K562 (cell line): ENCODE data around the gene TRIP12. TPM values are rescaled to one million over a fixed set of nuclear protein-coding genes. Genes with fewer than 3 reads are reported as not detected.

Source experiments
- ATAC-seq: fragments of 200-7000 bp; cut with Tn5 transposase; 3 replicates; pipeline ENCODE4 v1.9.1; 2020; ENCODE audit warnings: moderate library complexity
- BruUV-seq: library from RNA; stranded (reverse); fragments of 400-500 nt; replicated peaks from 2 replicates; lab custom pipeline; 2021; lab: Mats Ljungman, UMichigan
- CTCF ChIA-PET: fragments of 300-600 bp; formaldehyde crosslinking; extraction: SDS; loops from one replicate; lab custom pipeline; 2021; ENCODE audit warnings: low intra/inter-chr PET ratio; lab: Yijun Ruan, JAX
- POLR2A ChIA-PET: fragments of 300-600, 350-650 bp; sonication (Branson Sonifier 250); formaldehyde crosslinking; extraction: SDS; loops from one replicate; lab custom pipeline; 2021; ENCODE audit warnings: antibody characterized with exemption, inconsistent platforms; lab: Yijun Ruan, JAX
- DNase-seq, 4 experiments: peaks; one replicate each; pipeline versions ENCODE4 v3.0.0 to v3.0.0-alpha.2; 2011 to 2018; ENCODE audit warnings: low spot score in 3 of 4, mixed read lengths in 3 of 4; ENCODE audit errors: extremely low read depth in 1 of 4
- FAIRE-seq: peaks from 2 replicates; lab custom pipeline; 2011; peaks lifted over from hg19 to GRCh38; lab: Jason Lieb, UNC
- H2AFZ ChIP-seq: 2 replicates; pipeline ENCODE4 v1.6.0; 2011; ENCODE audit warnings: low read depth, low read length, control low read depth, inconsistent platforms
- H3K27ac ChIP-seq: fragments of 200-600 bp; 3 replicates; pipeline ENCODE4 v1.8.0; 2011; ENCODE audit warnings: low read depth, mild to moderate bottlenecking, control low read depth, inconsistent platforms, low read length, moderate library complexity, mixed read lengths; ENCODE audit errors: extremely low read depth
- H3K27me3 ChIP-seq, 2 experiments: fragments of 300-600 bp in 1 of 2; 2 replicates in 1 of 2; 3 replicates in 1 of 2; pipeline versions ENCODE4 v1.6.0 to v1.8.0; 2011; ENCODE audit warnings: inconsistent platforms in 2 of 2, low read length in 2 of 2, mild to moderate bottlenecking in 1 of 2, mixed read lengths in 1 of 2, moderate library complexity in 1 of 2; ENCODE audit not compliant: control insufficient read depth in 2 of 2, insufficient read depth in 2 of 2
- H3K36me3 ChIP-seq: fragments of 300-600 bp; 3 replicates; pipeline ENCODE4 v1.8.0; 2011; ENCODE audit warnings: mild to moderate bottlenecking, low read length, inconsistent platforms; ENCODE audit not compliant: control insufficient read depth, insufficient read depth
- H3K4me1 ChIP-seq, 2 experiments: fragments of 200-600 bp in 1 of 2; replicated peaks in 1 of 2; 2 replicates in 1 of 2; 3 replicates in 1 of 2; pipeline versions ENCODE4 v1.5.1 to v1.8.0; 2011; ENCODE audit warnings: inconsistent platforms in 2 of 2, low read length in 2 of 2, mild to moderate bottlenecking in 1 of 2, mixed read lengths in 1 of 2, moderate library complexity in 1 of 2; ENCODE audit not compliant: control insufficient read depth in 2 of 2, insufficient read depth in 2 of 2
- H3K4me2 ChIP-seq: 2 replicates; pipeline ENCODE4 v1.6.1; 2011; ENCODE audit warnings: low read length, control low read depth, inconsistent platforms, mixed read lengths; ENCODE audit not compliant: insufficient read depth
- H3K4me3 ChIP-seq: fragments of 200-600 bp; sonication (generic), shearing (Covaris generic); 2 replicates; pipeline ENCODE4 v1.5.1; 2016; ENCODE audit warnings: control low read depth, inconsistent platforms
- H3K79me2 ChIP-seq: fragments of 200-600 bp; 3 replicates; pipeline ENCODE4 v1.8.0; 2011; ENCODE audit warnings: low read length, inconsistent platforms; ENCODE audit not compliant: control insufficient read depth, insufficient read depth
- H3K9ac ChIP-seq, 2 experiments: 2 replicates each; pipeline versions ENCODE4 v1.6.0 to v1.6.1; 2011; ENCODE audit warnings: low read depth in 2 of 2, low read length in 2 of 2, control low read depth in 1 of 2, inconsistent platforms in 1 of 2, mild to moderate bottlenecking in 1 of 2, mixed read lengths in 1 of 2; ENCODE audit not compliant: insufficient read depth in 1 of 2
- H3K9me1 ChIP-seq: one replicate; pipeline ENCODE4 v1.6.0; 2011; ENCODE audit warnings: inconsistent platforms, mild to moderate bottlenecking, low read length, moderate library complexity; ENCODE audit not compliant: control insufficient read depth, insufficient read depth
- H3K9me3 ChIP-seq: replicated peaks from 2 replicates; pipeline ENCODE4 v1.5.1; 2011; ENCODE audit warnings: low read depth, low read length, inconsistent platforms; ENCODE audit not compliant: control insufficient read depth, insufficient read depth
- H4K20me1 ChIP-seq: replicated peaks from 2 replicates; pipeline ENCODE4 v1.6.1; 2011; ENCODE audit warnings: low read length, inconsistent platforms, mixed read lengths; ENCODE audit not compliant: control insufficient read depth, insufficient read depth
- ARID1B ChIP-seq: fragments of 450-650 bp; IDR thresholded peaks from 2 replicates; pipeline ENCODE4 v1.6.1; 2016; ENCODE audit warnings: antibody characterized with exemption, mild to moderate bottlenecking, inconsistent platforms
- CBFA2T3 ChIP-seq: fragments of 450-650 bp; IDR thresholded peaks from 2 replicates; pipeline ENCODE4 v1.6.1; 2017
- CBX3 ChIP-seq, 2 experiments: IDR thresholded peaks; 1 replicate in 1 of 2; 2 replicates in 1 of 2; pipeline ENCODE4 v1.6.1; 2012; ENCODE audit warnings: inconsistent platforms in 2 of 2, low read length in 2 of 2, borderline replicate concordance in 1 of 2, control low read depth in 1 of 2
- COPS2 ChIP-seq: fragments of 450-650 bp; conservative IDR thresholded peaks from 2 replicates; pipeline ENCODE4 v1.6.1; 2016; ENCODE audit warnings: mild to moderate bottlenecking, moderate library complexity
- DPF2 ChIP-seq: fragments of 450-650 bp; IDR thresholded peaks from 2 replicates; pipeline ENCODE4 v1.6.1; 2016
- ELF1 ChIP-seq: fragments of 200-800 bp; sonication (Bioruptor generic); IDR thresholded peaks from 2 replicates; pipeline ENCODE4 v1.6.1; 2016; ENCODE audit warnings: missing genetic modification characterization, missing compliant biosample characterization
- ETV6 ChIP-seq, 3 experiments: fragments of 150-350 bp in 1 of 3; sonication (generic) in 1 of 3; formaldehyde crosslinking in 1 of 3; IDR thresholded peaks; 2 replicates each; pipeline versions ENCODE4 v1.6.1 to v1.8.0; 2014 to 2022; ENCODE audit warnings: borderline replicate concordance in 2 of 3, low read depth in 2 of 3, antibody characterized with exemption in 1 of 3, low read length in 1 of 3, mild to moderate bottlenecking in 1 of 3, missing genetic modification reagents in 1 of 3
- FOXJ2 ChIP-seq: fragments of 200-800 bp; sonication (Bioruptor generic); IDR thresholded peaks from 2 replicates; pipeline ENCODE4 v1.6.1; 2016; ENCODE audit warnings: missing genetic modification characterization, missing compliant biosample characterization
- GTF2A2 ChIP-seq: IDR thresholded peaks from 2 replicates; pipeline ENCODE4 v1.6.1; 2016; ENCODE audit warnings: mild to moderate bottlenecking, missing genetic modification characterization, missing compliant biosample characterization
- HDAC1 ChIP-seq, 2 experiments: fragments of 450-650 bp; IDR thresholded peaks; 2 replicates each; pipeline ENCODE4 v1.6.1; 2016 to 2017; ENCODE audit warnings: inconsistent platforms in 1 of 2, mild to moderate bottlenecking in 1 of 2, moderate library complexity in 1 of 2
- KLF16 ChIP-seq: IDR thresholded peaks from 2 replicates; pipeline ENCODE4 v1.6.1; 2016; ENCODE audit warnings: antibody characterized with exemption
- MTA2 ChIP-seq: fragments of 450-650 bp; IDR thresholded peaks from 2 replicates; pipeline ENCODE4 v1.6.1; 2016; ENCODE audit warnings: low read depth
- NELFE ChIP-seq: IDR thresholded peaks from 2 replicates; pipeline ENCODE4 v1.6.1; 2011; ENCODE audit warnings: mild to moderate bottlenecking; ENCODE audit not compliant: insufficient read depth, insufficient read length
- NFIC ChIP-seq: fragments of 450-650 bp; IDR thresholded peaks from 2 replicates; pipeline ENCODE4 v1.6.1; 2017; ENCODE audit warnings: mild to moderate bottlenecking, inconsistent platforms
- POLR3A ChIP-seq: IDR thresholded peaks from 2 replicates; pipeline ENCODE4 v1.6.1; 2011; ENCODE audit warnings: borderline replicate concordance, mild to moderate bottlenecking, moderate library complexity; ENCODE audit not compliant: insufficient read length, insufficient read depth; ENCODE audit errors: extremely low read depth
- SMARCA4 ChIP-seq: fragments of 450-650 bp; IDR thresholded peaks from 2 replicates; pipeline ENCODE4 v1.6.1; 2016
- SMARCE1 ChIP-seq: fragments of 450-650 bp; IDR thresholded peaks from 2 replicates; pipeline ENCODE4 v1.7.1; 2016; ENCODE audit warnings: mild to moderate bottlenecking
- STAT5B ChIP-seq: fragments of 250-450 bp; sonication (Bioruptor Pico); IDR thresholded peaks from 2 replicates; pipeline ENCODE4 v1.8.0; 2021; ENCODE audit warnings: mild to moderate bottlenecking, inconsistent platforms
- ZBTB2 ChIP-seq: fragments of 450-650 bp; IDR thresholded peaks from 2 replicates; pipeline ENCODE4 v1.6.1; 2016; ENCODE audit warnings: antibody characterized with exemption
- WGBS: fragments of 100-300 bp; shearing (Covaris generic); methylation state at CpG from one replicate; pipeline ENCODE4 v1.1.6; 2016; ENCODE audit warnings: low coverage, mixed read lengths; ENCODE audit not compliant: insufficient coverage; ENCODE audit errors: missing lambda C conversion rate; 5-methylcytosine and 5-hydroxymethylcytosine counted together
- in situ Hi-C: fragments of 300-500 bp; cut with MboI; formaldehyde crosslinking; loops from 4 replicates; pipeline ENCODE4 v1.15.0; 2018; ENCODE audit warnings: inconsistent platforms, mixed read lengths
- intact Hi-C: fragments of 100-400 bp; cut with micrococcal nuclease; formaldehyde crosslinking; loops from 2 replicates; pipeline ENCODE4 v1.14.2; 2022
- polyA plus RNA-seq, 8 experiments: library from polyadenylated mRNA; depleted of rRNA in 4 of 8; stranded (reverse) in 5 of 8; unstranded in 3 of 8; fragments of >200 nt; fragmentation: Nextera tagmentation in 2 of 8; fragmentation: Illumina TruSeq in 1 of 8; extraction: Ambion mirVana in 2 of 8; extraction: Trizol in 1 of 8; gene quantifications; 2 replicates each; pipeline versions ENCODE4 v1.2.1 to v1.2.3, GENCODE V29; 2011 to 2014; ENCODE audit warnings: inconsistent platforms in 1 of 8, missing spikeins in 1 of 8
- total RNA-seq, 7 experiments: library from RNA; depleted of rRNA in 6 of 7; stranded (reverse); fragments of >200 nt in 6 of 7; fragmentation: Illumina TruSeq in 2 of 7; extraction: Trizol in 2 of 7; gene quantifications; 2 replicates each; pipeline versions ENCODE4 v1.2.1 to v1.2.3, GENCODE V29; 2011 to 2021; ENCODE audit warnings: low replicate concordance in 1 of 7

Gene TRIP12
- total and polyA plus RNA-seq, 9 of the 15 experiments (the other 6 are each of a cell fraction or from before 2014, with no cell fraction given) = 15.2 to 131 (median 80.1) TPM

DNA sequence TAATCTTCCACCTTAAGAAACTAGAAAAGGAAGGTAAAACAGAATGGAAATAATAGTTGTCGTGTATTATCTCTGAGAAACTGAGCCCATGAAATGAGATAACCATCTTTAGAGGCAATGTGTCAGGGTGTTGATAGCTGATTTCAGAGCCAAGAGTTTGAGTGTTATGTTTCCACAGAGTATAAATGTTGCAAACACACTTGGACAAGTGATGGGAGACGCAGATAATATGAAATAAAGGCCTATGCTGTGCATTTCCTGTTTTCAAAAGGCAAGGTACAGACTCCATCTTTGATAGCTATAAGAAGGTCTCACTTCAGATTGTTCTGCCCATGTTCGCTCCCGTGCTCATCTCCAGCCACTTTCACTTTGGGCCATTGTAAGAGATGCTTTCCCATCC lies 181.5 kb downstream of the TRIP12 start:
- 0% methylated on average over 4 of the region's 4 CpGs for WGBS
- Histone ChIP-seq H3K9ac (no peak overlapping the region), H3K4me1 (peaks cover 0 to 4% of the 10 kb centered on the region in 2 experiments; a peak in 3 of 5 replicates), H3K79me2 (no peaks in the 10 kb centered on the region), H3K4me3 (no peak overlapping the region), H4K20me1 (no peaks in the 10 kb centered on the region), H3K36me3 (no peaks in the 10 kb centered on the region), H3K27me3 (no peaks in the 10 kb centered on the region), H3K9me1 (no peaks in the 10 kb centered on the region), H3K4me2 (peak overlapping the region; percentile 65), H3K27ac (peak overlapping the region; percentile 49; the same call in 2 of the 3 replicates), H2AFZ (peak overlapping the region; percentile 80), H3K9me3 (no peaks in the 10 kb centered on the region; the same call in 1 of the 2 replicates)
- no TSS peak for BruUV-seq
- ATAC-seq = peak; percentile 65
- in situ Hi-C loops = no loop called here
- peak in 2 of 4 experiments; percentile 10 to 22 for DNase-seq
- intact Hi-C loops = no loop called here
- CTCF ChIA-PET = no interaction called here
- FAIRE-seq = no peak
- POLR2A ChIA-PET = no interaction called here
- TF ChIP-seq CBFA2T3 (peak; percentile 69), NFIC (no peak), FOXJ2 (tag) (peak; percentile 90), KLF16 (0 out of 2 replicates have a peak, but pooled peaks have one; percentile 24), COPS2 (no peak), ZBTB2 (no peak), ELF1 (tag) (0 out of 2 replicates have a peak, but pooled peaks have one; percentile 54), SMARCE1 (peak; percentile 43; the same call in 1 of the 2 replicates), DPF2 (0 out of 2 replicates have a peak, but pooled peaks have one; percentile 27), NELFE (no peak), ARID1B (peak; percentile 85), GTF2A2 (tag) (no peak), POLR3A (no peak), HDAC1 (IDR thresholded peaks at IDR 0.05) (no peak), CBX3 (IDR thresholded peaks at IDR 0.05; ENCODE audit: borderline replicate concordance in 1 of 2, low read length in 2 of 2) (no peak), STAT5B (CRISPR knock-in tag) (no peak), ETV6 (IDR thresholded peaks at IDR 0.05; ENCODE audit: borderline replicate concordance in 1 of 2, low read depth in 2 of 2, low read length in 1 of 2) (no peak), ETV6 (CRISPR knock-in tag; IDR thresholded peaks at IDR 0.05; ENCODE audit: borderline replicate concordance) (no peak), MTA2 (peak; percentile 52; the same call in 1 of the 2 replicates), SMARCA4 (peak; percentile 39; the same call in 1 of the 2 replicates)
